OCI-LY7 (cell line): ENCODE data around the gene RNASEL.

Experiments
- EZH2phosphoT487 ChIP-seq: fragments of 200-600 bp; sonication (generic); IDR thresholded peaks from 2 replicates; pipeline ENCODE4 v1.6.1; 2018; ENCODE audit warnings: low read depth, borderline replicate concordance, mild to moderate bottlenecking, mixed run types, antibody characterized with exemption, low read length, moderate library complexity, mixed read lengths
- TF ChIP-seq, protein P1 (sequence below): fragments of 200-600 bp; sonication (generic); conservative IDR thresholded peaks from 2 replicates; pipeline ENCODE4 v1.5.1; 2014; ENCODE audit warnings: mild to moderate bottlenecking, antibody characterized with exemption, low read length, moderate library complexity, mixed read lengths

DNA sequence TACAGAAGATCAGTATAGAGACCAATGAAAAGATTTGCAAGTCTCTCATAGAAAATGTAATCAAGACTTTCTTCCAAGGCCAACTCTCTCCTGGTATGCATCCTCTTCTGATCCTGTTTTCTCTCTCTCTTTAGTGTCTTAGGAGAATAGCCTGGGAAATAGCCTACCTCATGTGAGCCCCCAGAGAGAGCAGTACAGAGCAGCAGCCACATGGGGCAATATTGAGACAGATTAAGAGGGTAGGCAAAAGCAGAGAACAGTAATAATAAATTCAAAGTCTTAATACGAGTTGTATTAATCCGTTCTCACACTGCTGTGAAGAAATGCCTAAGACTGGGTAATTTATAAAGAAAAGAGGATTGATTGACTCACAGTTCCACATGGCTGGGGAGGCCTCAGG lies 61.4 kb downstream of the RNASEL start:
- TF ChIP-seq, protein P1, sequence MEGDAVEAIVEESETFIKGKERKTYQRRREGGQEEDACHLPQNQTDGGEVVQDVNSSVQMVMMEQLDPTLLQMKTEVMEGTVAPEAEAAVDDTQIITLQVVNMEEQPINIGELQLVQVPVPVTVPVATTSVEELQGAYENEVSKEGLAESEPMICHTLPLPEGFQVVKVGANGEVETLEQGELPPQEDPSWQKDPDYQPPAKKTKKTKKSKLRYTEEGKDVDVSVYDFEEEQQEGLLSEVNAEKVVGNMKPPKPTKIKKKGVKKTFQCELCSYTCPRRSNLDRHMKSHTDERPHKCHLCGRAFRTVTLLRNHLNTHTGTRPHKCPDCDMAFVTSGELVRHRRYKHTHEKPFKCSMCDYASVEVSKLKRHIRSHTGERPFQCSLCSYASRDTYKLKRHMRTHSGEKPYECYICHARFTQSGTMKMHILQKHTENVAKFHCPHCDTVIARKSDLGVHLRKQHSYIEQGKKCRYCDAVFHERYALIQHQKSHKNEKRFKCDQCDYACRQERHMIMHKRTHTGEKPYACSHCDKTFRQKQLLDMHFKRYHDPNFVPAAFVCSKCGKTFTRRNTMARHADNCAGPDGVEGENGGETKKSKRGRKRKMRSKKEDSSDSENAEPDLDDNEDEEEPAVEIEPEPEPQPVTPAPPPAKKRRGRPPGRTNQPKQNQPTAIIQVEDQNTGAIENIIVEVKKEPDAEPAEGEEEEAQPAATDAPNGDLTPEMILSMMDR: peak; percentile 60
- no peak for TF ChIP-seq EZH2phosphoT487
